ENCODE measurements around the gene ATG3. TPM values are rescaled to one million over a fixed set of nuclear protein-coding genes. Genes with fewer than 3 reads are reported as not detected.
A peak's percentile ranks its signal among the peaks of the same experiment; 100 is the strongest.

ATG3 gene
- 10 to 100 TPM; 47.7 to 53.0 TPM for total RNA-seq
- polyA plus RNA-seq, result 10 to 100 TPM; 44.9 to 82.8 TPM
- long read RNA-seq, donor 1, transcript ATG3-201 (12 exons, 1,570 nt), result major isoform, 204 of 217 reads
- long read RNA-seq, donor 1, partial matches to known transcripts, result 0 of 217 reads
- long read RNA-seq, donor 1, other reads (novel, unspliced or antisense), result 10 of 217 reads
- long read RNA-seq, donor 2, transcript ATG3-201 (12 exons, 1,570 nt), result major isoform, 33 of 38 reads
- long read RNA-seq, donor 2, partial matches to known transcripts, result 2 of 38 reads
- long read RNA-seq, donor 2, other reads (novel, unspliced or antisense), result 1 of 38 reads

- Histone ChIP-seq H3K4me3 (ENCODE audit: low read length in 2 of 2) (peak within 1 kb of the TSS; percentile 85 to 87), H3K27ac (ENCODE audit: low read depth in 1 of 2, low read length in 2 of 2) (peak within 1 kb of the TSS; percentile 73 to 90), H3K4me1 (ENCODE audit: control insufficient read depth in 1 of 2, insufficient read depth in 2 of 2, low read length in 2 of 2) (peaks cover 0 to 1% of the 10 kb centered on the region in 2 donors), H3K9me3 (ENCODE audit: control insufficient read depth, low read length) (no peaks in the 10 kb centered on the region), H3K27me3 (ENCODE audit: control insufficient read depth in 1 of 2, insufficient read depth in 2 of 2, low read length in 1 of 2) (no peaks in the 10 kb centered on the region), H3K36me3 (ENCODE audit: control insufficient read depth in 1 of 2, insufficient read depth in 2 of 2, low read length in 1 of 2) (no peaks in the 10 kb centered on the region)
- intact Hi-C loops (cut with DNase I), result loop anchor here in 1 of 2 donors (5.0 kb wide), 1 partner anchor 80 kb away; the partner anchor contains the start of gene CCDC80
- 0% methylated on average over 50 to 58 of the region's 58 CpGs for WGBS, 2 donors
- peak; percentile 99 to 100 for DNase-seq
- peak; percentile 99 for ATAC-seq (ENCODE audit: low FRiP score)
Observed at GRCh38 chr3:112561734-112562529, at the start of gene ATG3, which contains the start of gene SLC35A5. TSS of gene ATG3 (minus strand) at chr3:112561962. CDS start at chr3:112561528, 434 bp downstream. TSS of gene SLC35A5 (plus strand) at chr3:112562045. CDS start at chr3:112563404, 1,359 bp downstream.

- intact Hi-C loops (cut with DNase I), result no loop called here
- no peak for ATAC-seq (ENCODE audit: low FRiP score)
- H3K36me3 ChIP-seq (ENCODE audit: control insufficient read depth in 1 of 2, insufficient read depth in 2 of 2, low read length in 1 of 2), result peaks cover 0 to 4% of the 10 kb centered on the region in 2 donors
- no peak overlapping the region for H3K4me3 ChIP-seq (ENCODE audit: low read length in 2 of 2)
- no peak for DNase-seq
- H3K27ac ChIP-seq (ENCODE audit: low read depth in 1 of 2, low read length in 2 of 2), result no peak overlapping the region
- no peaks in the 10 kb centered on the region for H3K9me3 ChIP-seq (ENCODE audit: control insufficient read depth, low read length)
- 88 to 91% methylated on average over 3 of the region's 3 CpGs for WGBS, 2 donors
- no peaks in the 10 kb centered on the region for H3K27me3 ChIP-seq (ENCODE audit: control insufficient read depth in 1 of 2, insufficient read depth in 2 of 2, low read length in 1 of 2)
- H3K4me1 ChIP-seq (ENCODE audit: control insufficient read depth in 1 of 2, insufficient read depth in 2 of 2, low read length in 2 of 2), result no peaks in the 10 kb centered on the region
Observed at GRCh38 chr3:112610121-112610520, 48.4 kb upstream of the ATG3 start.

- Histone ChIP-seq H3K4me3 (ENCODE audit: low read length in 2 of 2) (no peak overlapping the region), H3K4me1 (ENCODE audit: control insufficient read depth in 1 of 2, insufficient read depth in 2 of 2, low read length in 2 of 2) (no peaks in the 10 kb centered on the region), H3K27me3 (ENCODE audit: control insufficient read depth in 1 of 2, insufficient read depth in 2 of 2, low read length in 1 of 2) (no peaks in the 10 kb centered on the region), H3K9me3 (ENCODE audit: control insufficient read depth, low read length) (no peaks in the 10 kb centered on the region), H3K36me3 (ENCODE audit: control insufficient read depth in 1 of 2, insufficient read depth in 2 of 2, low read length in 1 of 2) (no peaks in the 10 kb centered on the region), H3K27ac (ENCODE audit: low read depth in 1 of 2, low read length in 2 of 2) (no peak overlapping the region)
- intact Hi-C loops (cut with DNase I), result no loop called here
- DNase-seq (no peak), ATAC-seq (ENCODE audit: low FRiP score) (no peak)
Observed at GRCh38 chr3:112607863-112608262, 46.1 kb upstream of the ATG3 start.

- H3K9me3 ChIP-seq (ENCODE audit: control insufficient read depth, low read length), result no peaks in the 10 kb centered on the region
- H3K4me3 ChIP-seq (ENCODE audit: low read length in 2 of 2), result no peak overlapping the region
- H3K27ac ChIP-seq (ENCODE audit: low read depth in 1 of 2, low read length in 2 of 2), result no peak overlapping the region
- intact Hi-C loops (cut with DNase I), result no loop called here
- DNase-seq, result no peak
- ATAC-seq (ENCODE audit: low FRiP score), result no peak
- no peaks in the 10 kb centered on the region for H3K4me1 ChIP-seq (ENCODE audit: control insufficient read depth in 1 of 2, insufficient read depth in 2 of 2, low read length in 2 of 2)
- WGBS, 2 donors, result 77 to 86% methylated on average over 2 of the region's 2 CpGs
- H3K27me3 ChIP-seq (ENCODE audit: control insufficient read depth in 1 of 2, insufficient read depth in 2 of 2, low read length in 1 of 2), result no peaks in the 10 kb centered on the region
- H3K36me3 ChIP-seq (ENCODE audit: control insufficient read depth in 1 of 2, insufficient read depth in 2 of 2, low read length in 1 of 2), result no peaks in the 10 kb centered on the region
Observed at GRCh38 chr3:112606098-112606497, 44.3 kb upstream of the ATG3 start.

- Histone ChIP-seq H3K4me1 (ENCODE audit: control insufficient read depth in 1 of 2, insufficient read depth in 2 of 2, low read length in 2 of 2) (no peaks in the 10 kb centered on the region), H3K27me3 (ENCODE audit: control insufficient read depth in 1 of 2, insufficient read depth in 2 of 2, low read length in 1 of 2) (no peaks in the 10 kb centered on the region), H3K27ac (ENCODE audit: low read depth in 1 of 2, low read length in 2 of 2) (no peak overlapping the region), H3K9me3 (ENCODE audit: control insufficient read depth, low read length) (no peaks in the 10 kb centered on the region), H3K36me3 (ENCODE audit: control insufficient read depth in 1 of 2, insufficient read depth in 2 of 2, low read length in 1 of 2) (no peaks in the 10 kb centered on the region), H3K4me3 (ENCODE audit: low read length in 2 of 2) (no peak overlapping the region)
- intact Hi-C loops (cut with DNase I), result no loop called here
- DNase-seq (no peak), ATAC-seq (ENCODE audit: low FRiP score) (peak; percentile 76)
- WGBS, 2 donors, result 60 to 70% methylated on average over 9 of the region's 9 CpGs
Observed at GRCh38 chr3:112605285-112605684, 43.5 kb upstream of the ATG3 start.

GRCh38 chr3:112604536-112604935 lies 42.8 kb upstream of the ATG3 start:
- H3K27ac ChIP-seq (ENCODE audit: low read depth in 1 of 2, low read length in 2 of 2), result no peak overlapping the region
- no peaks in the 10 kb centered on the region for H3K36me3 ChIP-seq (ENCODE audit: control insufficient read depth in 1 of 2, insufficient read depth in 2 of 2, low read length in 1 of 2)
- H3K4me1 ChIP-seq (ENCODE audit: control insufficient read depth in 1 of 2, insufficient read depth in 2 of 2, low read length in 2 of 2), result no peaks in the 10 kb centered on the region
- no peak overlapping the region for H3K4me3 ChIP-seq (ENCODE audit: low read length in 2 of 2)
- H3K27me3 ChIP-seq (ENCODE audit: control insufficient read depth in 1 of 2, insufficient read depth in 2 of 2, low read length in 1 of 2), result no peaks in the 10 kb centered on the region
- intact Hi-C loops (cut with DNase I), result no loop called here
- no peak for DNase-seq
- no peak for ATAC-seq (ENCODE audit: low FRiP score)
- no peaks in the 10 kb centered on the region for H3K9me3 ChIP-seq (ENCODE audit: control insufficient read depth, low read length)
- 14 to 22% methylated on average over 4 of the region's 4 CpGs for WGBS, 2 donors

- no peak overlapping the region for H3K4me3 ChIP-seq (ENCODE audit: low read length in 2 of 2)
- no peak for DNase-seq
- intact Hi-C loops (cut with DNase I), result no loop called here
- H3K9me3 ChIP-seq (ENCODE audit: control insufficient read depth, low read length), result no peaks in the 10 kb centered on the region
- ATAC-seq (ENCODE audit: low FRiP score), result no peak
- H3K36me3 ChIP-seq (ENCODE audit: control insufficient read depth in 1 of 2, insufficient read depth in 2 of 2, low read length in 1 of 2), result no peaks in the 10 kb centered on the region
- no peaks in the 10 kb centered on the region for H3K4me1 ChIP-seq (ENCODE audit: control insufficient read depth in 1 of 2, insufficient read depth in 2 of 2, low read length in 2 of 2)
- no peak overlapping the region for H3K27ac ChIP-seq (ENCODE audit: low read depth in 1 of 2, low read length in 2 of 2)
- H3K27me3 ChIP-seq (ENCODE audit: control insufficient read depth in 1 of 2, insufficient read depth in 2 of 2, low read length in 1 of 2), result no peaks in the 10 kb centered on the region
Observed at GRCh38 chr3:112602217-112602838, 40.6 kb upstream of the ATG3 start.

- ATAC-seq (ENCODE audit: low FRiP score) (no peak), DNase-seq (no peak)
- Histone ChIP-seq H3K27ac (ENCODE audit: low read depth in 1 of 2, low read length in 2 of 2) (no peak overlapping the region), H3K9me3 (ENCODE audit: control insufficient read depth, low read length) (no peaks in the 10 kb centered on the region), H3K4me3 (ENCODE audit: low read length in 2 of 2) (no peak overlapping the region), H3K27me3 (ENCODE audit: control insufficient read depth in 1 of 2, insufficient read depth in 2 of 2, low read length in 1 of 2) (no peaks in the 10 kb centered on the region), H3K36me3 (ENCODE audit: control insufficient read depth in 1 of 2, insufficient read depth in 2 of 2, low read length in 1 of 2) (no peaks in the 10 kb centered on the region), H3K4me1 (ENCODE audit: control insufficient read depth in 1 of 2, insufficient read depth in 2 of 2, low read length in 2 of 2) (no peaks in the 10 kb centered on the region)
- intact Hi-C loops (cut with DNase I), result no loop called here
Observed at GRCh38 chr3:112598731-112599130, 37.0 kb upstream of the ATG3 start.

Data from aorta (tissue), 5 donors.